Keratinocyte (primary cell): ENCODE results near the gene SKIC2. TPM values are rescaled to one million over a fixed set of nuclear protein-coding genes. Genes with fewer than 3 reads are reported as not detected.

Experiments used
- DNase-seq: peaks from one replicate; pipeline ENCODE4 v3.0.0-alpha.2; 2011; ENCODE audit warnings: low read depth, missing footprints, low spot score
- FAIRE-seq: peaks from 2 replicates; lab custom pipeline; 2011; peaks lifted over from hg19 to GRCh38; lab: Jason Lieb, UNC
- H2AFZ ChIP-seq: 2 replicates; pipeline ENCODE4 v1.6.0; 2012; ENCODE audit warnings: low read length, control low read depth, inconsistent platforms; ENCODE audit not compliant: control insufficient read depth
- H3K27ac ChIP-seq: 2 replicates; pipeline ENCODE4 v1.5.1; 2011; ENCODE audit warnings: low read length; ENCODE audit not compliant: control insufficient read depth, insufficient read depth
- H3K27me3 ChIP-seq: 3 replicates; pipeline ENCODE4 v1.6.0; 2011; ENCODE audit warnings: low read length; ENCODE audit not compliant: control insufficient read depth, insufficient read depth; ENCODE audit errors: extremely low read depth
- H3K36me3 ChIP-seq, 2 experiments: 2 replicates in 1 of 2; 3 replicates in 1 of 2; pipeline ENCODE4 v1.5.1; 2011; ENCODE audit warnings: low read length in 2 of 2, mild to moderate bottlenecking in 1 of 2; ENCODE audit not compliant: control insufficient read depth in 2 of 2, insufficient read depth in 2 of 2; ENCODE audit errors: extremely low read depth in 1 of 2
- H3K4me1 ChIP-seq: 3 replicates; pipeline ENCODE4 v1.5.1; 2011; ENCODE audit warnings: low read length; ENCODE audit not compliant: control insufficient read depth, insufficient read depth; ENCODE audit errors: extremely low read depth
- H3K4me2 ChIP-seq: 3 replicates; pipeline ENCODE4 v1.6.0; 2011; ENCODE audit warnings: low read depth, low read length; ENCODE audit not compliant: control insufficient read depth, insufficient read depth; ENCODE audit errors: extremely low read depth
- H3K4me3 ChIP-seq, 3 experiments: fragments of 200-600 bp in 1 of 3; sonication (generic) in 1 of 3; 2 replicates in 2 of 3; 3 replicates in 1 of 3; pipeline ENCODE4 v1.5.1; 2011 to 2016; ENCODE audit warnings: low read length in 3 of 3, mild to moderate bottlenecking in 3 of 3, control low read depth in 2 of 3, inconsistent platforms in 1 of 3, low read depth in 1 of 3, mixed read lengths in 1 of 3, mixed run types in 1 of 3, moderate library complexity in 1 of 3; ENCODE audit not compliant: control insufficient read depth in 2 of 3, insufficient read depth in 2 of 3; ENCODE audit errors: extremely low read depth in 1 of 3
- H3K79me2 ChIP-seq: 2 replicates; pipeline ENCODE4 v1.6.0; 2012; ENCODE audit warnings: low read length; ENCODE audit not compliant: control insufficient read depth, insufficient read depth
- H3K9ac ChIP-seq: 3 replicates; pipeline ENCODE4 v1.6.0; 2011; ENCODE audit warnings: low read length; ENCODE audit not compliant: control insufficient read depth, insufficient read depth; ENCODE audit errors: extremely low read depth
- H3K9me1 ChIP-seq: 3 replicates; pipeline ENCODE4 v1.6.0; 2011; ENCODE audit warnings: low read length; ENCODE audit not compliant: control insufficient read depth, insufficient read depth; ENCODE audit errors: extremely low read depth
- H3K9me3 ChIP-seq: 2 replicates; pipeline ENCODE4 v1.5.1; 2012; ENCODE audit warnings: low read depth, low read length; ENCODE audit not compliant: control insufficient read depth
- H4K20me1 ChIP-seq: 3 replicates; pipeline ENCODE4 v1.6.0; 2011; ENCODE audit warnings: low read length; ENCODE audit not compliant: control insufficient read depth, insufficient read depth; ENCODE audit errors: extremely low read depth
- CTCF ChIP-seq, 3 experiments: IDR thresholded peaks in 1 of 3; conservative IDR thresholded peaks in 1 of 3; optimal IDR thresholded peaks in 1 of 3; 2 replicates in 2 of 3; 3 replicates in 1 of 3; pipeline versions ENCODE3 to v1.5.1; 2011; ENCODE audit warnings: low read length in 3 of 3, mild to moderate bottlenecking in 3 of 3, moderate library complexity in 2 of 3, control low read depth in 1 of 3, inconsistent platforms in 1 of 3; ENCODE audit not compliant: insufficient read depth in 2 of 3; ENCODE audit errors: extremely low read depth in 1 of 3
- EZH2 ChIP-seq: IDR thresholded peaks from one replicate; pipeline ENCODE4 v1.6.1; 2012; ENCODE audit warnings: inconsistent platforms, mild to moderate bottlenecking, low read length, moderate library complexity
- dilution Hi-C: fragments of 300-500 bp; cut with MboI; formaldehyde crosslinking; loops from one replicate; pipeline ENCODE4 v1.7.0; 2020; ENCODE audit warnings: low sequenced_read_pairs; ENCODE audit not compliant: extremely low pct_ligation_motif_present
- polyA plus RNA-seq, 5 experiments: library from polyadenylated mRNA; depleted of rRNA in 3 of 5; stranded (reverse) in 3 of 5; stranded (forward) in 1 of 5; unstranded in 1 of 5; fragments of >200 nt; gene quantifications; 1 replicate in 1 of 5; 2 replicates in 3 of 5; 3 replicates in 1 of 5; pipeline versions ENCODE4 v1.2.1 to v1.2.3, GENCODE V29; 2011 to 2012; ENCODE audit warnings: missing spikeins in 2 of 5, low read depth in 1 of 5, low replicate concordance in 1 of 5

The SKIC2 gene
- polyA plus RNA-seq, 1 donor (not counting 4 experiments of a cell fraction or from before 2014, with no cell fraction given): 24.5 TPM

GRCh38 chr6:31947864-31948263 lies 11.1 kb upstream of the SKIC2 start:
- peaks cover 21% of the 10 kb centered on the region for H3K4me1 ChIP-seq
- no peak overlapping the region for H3K4me2 ChIP-seq
- H3K4me3 ChIP-seq: no peak overlapping the region
- H2AFZ ChIP-seq: no peak overlapping the region
- no peak for FAIRE-seq
- peaks cover 5% of the 10 kb centered on the region for H3K27me3 ChIP-seq
- H3K9me1 ChIP-seq: no peaks in the 10 kb centered on the region
- DNase-seq: no peak
- H3K79me2 ChIP-seq: no peaks in the 10 kb centered on the region
- no peaks in the 10 kb centered on the region for H4K20me1 ChIP-seq
- H3K9me3 ChIP-seq: no peaks in the 10 kb centered on the region
- H3K9ac ChIP-seq: no peak overlapping the region
- peaks cover 8 to 16% of the 10 kb centered on the region in 2 experiments for H3K36me3 ChIP-seq
- dilution Hi-C loops: no loop called here
- TF ChIP-seq CTCF (optimal IDR thresholded peaks at IDR 0.05 in 1 of 3, IDR thresholded peaks at IDR 0.05 in 1 of 3, conservative IDR thresholded peaks at IDR 0.05 in 1 of 3; ENCODE audit: extremely low read depth in 1 of 3, insufficient read depth in 2 of 3, low read length in 3 of 3): no peak
- no peak for TF ChIP-seq EZH2
- H3K27ac ChIP-seq: no peak overlapping the region

- FAIRE-seq (no peak), DNase-seq (no peak)
- Histone ChIP-seq H3K9ac (no peak overlapping the region), H3K9me3 (no peaks in the 10 kb centered on the region), H3K4me3 (no peak overlapping the region), H3K4me2 (no peak overlapping the region), H3K27me3 (peaks cover 1% of the 10 kb centered on the region), H3K4me1 (peaks cover 21% of the 10 kb centered on the region), H3K79me2 (no peaks in the 10 kb centered on the region), H2AFZ (no peak overlapping the region), H3K27ac (no peak overlapping the region), H3K9me1 (no peaks in the 10 kb centered on the region), H3K36me3 (peaks cover 13 to 18% of the 10 kb centered on the region in 2 experiments), H4K20me1 (no peaks in the 10 kb centered on the region)
- dilution Hi-C loops: no loop called here
- no peak for TF ChIP-seq CTCF (optimal IDR thresholded peaks at IDR 0.05 in 1 of 3, IDR thresholded peaks at IDR 0.05 in 1 of 3, conservative IDR thresholded peaks at IDR 0.05 in 1 of 3; ENCODE audit: extremely low read depth in 1 of 3, insufficient read depth in 2 of 3, low read length in 3 of 3)
- no peak for TF ChIP-seq EZH2
Observed at GRCh38 chr6:31948306-31948705, 10.7 kb upstream of the SKIC2 start.
